ENCODE results near the gene KRT81.

KRT81 gene

GRCh38 chr12:52285172-52285745 is 6.1 kb downstream of the KRT81 start:
- no peak overlapping the region for H3K4me3 ChIP-seq (ENCODE audit: low read depth, low read length)
- TF ChIP-seq CTCF (IDR thresholded peaks at IDR 0.05; ENCODE audit: borderline replicate concordance, insufficient read depth, low read depth, low read length), result no peak

GRCh38 chr12:52284562-52285171 is 6.7 kb downstream of the KRT81 start:
- no peak overlapping the region for H3K4me3 ChIP-seq (ENCODE audit: low read depth, low read length)

GRCh38 chr12:52280796-52281560 is 10.4 kb downstream of the KRT81 start:
- no peak overlapping the region for H3K4me3 ChIP-seq (ENCODE audit: low read depth, low read length)
- no peak for TF ChIP-seq CTCF (IDR thresholded peaks at IDR 0.05; ENCODE audit: borderline replicate concordance, insufficient read depth, low read depth, low read length)

More at GRCh38 chr12:52284562-52285171, 6.7 kb downstream of the KRT81 start:
- TF ChIP-seq CTCF (IDR thresholded peaks at IDR 0.05; ENCODE audit: borderline replicate concordance, insufficient read depth, low read depth, low read length), result no peak

GRCh38 chr12:52280319-52280795 is 11.0 kb downstream of the KRT81 start:
- no peak overlapping the region for H3K4me3 ChIP-seq (ENCODE audit: low read depth, low read length)
- TF ChIP-seq CTCF (IDR thresholded peaks at IDR 0.05; ENCODE audit: borderline replicate concordance, insufficient read depth, low read depth, low read length), result no peak

- TF ChIP-seq CTCF (IDR thresholded peaks at IDR 0.05; ENCODE audit: borderline replicate concordance, insufficient read depth, low read depth, low read length), result no peak
- H3K4me3 ChIP-seq (ENCODE audit: low read depth, low read length), result no peak overlapping the region
These were observed 11.7 kb downstream of the KRT81 start for GRCh38 chr12:52279422-52280318.

GRCh38 chr12:52278575-52279421 is 12.5 kb downstream of the KRT81 start:
- no peak overlapping the region for H3K4me3 ChIP-seq (ENCODE audit: low read depth, low read length)
- TF ChIP-seq CTCF (IDR thresholded peaks at IDR 0.05; ENCODE audit: borderline replicate concordance, insufficient read depth, low read depth, low read length), result peak; percentile 99
